Adrenal gland (tissue), 12 donors: ENCODE data around the gene CDK5RAP2. TPM values are rescaled to one million over a fixed set of nuclear protein-coding genes. Genes with fewer than 3 reads are reported as not detected.
"Not testable (repeated sequence)": the region's sequence is repeated elsewhere in the genome, so short reads cannot be mapped to it uniquely, and the experiment has no call there.

ENCODE experiments used
- DNase-seq, 7 donors: peaks; one replicate each; pipeline ENCODE4 v3.0.0-alpha.2; 2019 to 2020
- H3K27ac ChIP-seq, 5 donors: fragments of 200-600 bp; sonication (generic) in 4 of 5; 1 replicate in 3 of 5; 2 replicates in 2 of 5; pipeline versions ENCODE4 v1.5.1 to v1.8.0; 2016 to 2020; ENCODE audit warnings: mild to moderate bottlenecking in 1 of 5
- H3K27me3 ChIP-seq: fragments of 200-600 bp; 2 replicates; pipeline ENCODE4 v1.8.0; 2021
- H3K36me3 ChIP-seq, 2 donors: fragments of 200-600 bp; replicated peaks in 1 of 2; 1 replicate in 1 of 2; 2 replicates in 1 of 2; pipeline versions ENCODE4 v1.5.1 to v1.8.0; 2018 to 2022
- H3K4me1 ChIP-seq, 2 donors: fragments of 200-600 bp; replicated peaks in 1 of 2; 1 replicate in 1 of 2; 2 replicates in 1 of 2; pipeline versions ENCODE4 v1.5.1 to v1.8.0; 2018 to 2021
- H3K4me3 ChIP-seq, 4 donors: fragments of 200-600 bp; sonication (generic) in 3 of 4; one replicate each; pipeline ENCODE4 v1.5.1; 2016 to 2018
- H3K9me3 ChIP-seq, 3 donors: fragments of 200-600 bp; sonication (generic) in 1 of 3; replicated peaks in 1 of 3; 1 replicate in 2 of 3; 2 replicates in 1 of 3; pipeline versions ENCODE4 v1.5.1 to v1.8.0; 2016 to 2021
- POLR2A ChIP-seq, 2 donors: fragments of 450-650 bp; IDR thresholded peaks; one replicate each; pipeline ENCODE4 v1.6.1; 2017; ENCODE audit warnings: antibody characterized with exemption in 2 of 2, mild to moderate bottlenecking in 2 of 2, moderate library complexity in 1 of 2
- WGBS, 4 donors: extraction: QIAGEN DNeasy Blood & Tissue Kit in 2 of 4; methylation state at CpG; one replicate each; pipeline versions ENCODE4 v1.1.5 to v1.1.7; 2013 to 2017; 5-methylcytosine and 5-hydroxymethylcytosine counted together
- intact Hi-C, 2 donors: fragments of 100-400 bp; cut with DNase I; formaldehyde crosslinking; loops; one replicate each; pipeline versions ENCODE4 v1.14.1 to v1.15.0; 2022 to 2023
- polyA plus RNA-seq, 3 donors: library from polyadenylated mRNA; stranded (reverse); fragments of 200-250 nt in 2 of 3; fragments of 350-450 nt in 1 of 3; fragmentation: Illumina TruSeq in 1 of 3; extraction: RNeasy Lipid Tissue Mini Kit (QIAGEN cat#74804) in 1 of 3; gene quantifications; one replicate each; pipeline ENCODE4 v1.2.3, GENCODE V29; 2013 to 2014
- total RNA-seq, 9 donors: library from RNA; depleted of rRNA in 4 of 9; stranded (reverse); fragments of >200 nt in 4 of 9; fragments of 120-200 nt in 1 of 9; fragmentation: NEBNext Ultra II Directional in 1 of 9; extraction: Animal tissue kit (Norgen Biotek cat#: 25700) in 1 of 9; gene quantifications; one replicate each; pipeline versions ENCODE4 v1.1.0 to v1.2.4, GENCODE V29; 2013 to 2023
- TF ChIP-seq, protein P1 (sequence below), 6 experiments: fragments of 450-650 bp in 4 of 6; fragments of 200-600 bp in 2 of 6; sonication (generic) in 1 of 6; IDR thresholded peaks; 1 replicate in 5 of 6; 2 replicates in 1 of 6; pipeline versions ENCODE4 v1.5.1 to v1.8.0; 2016 to 2021; ENCODE audit warnings: antibody characterized with exemption in 6 of 6, mild to moderate bottlenecking in 2 of 6, moderate library complexity in 1 of 6
- donor health status: healthy with polysubstance abuse.
- donor health status: Bipolar disorder and iron deficiency.
- donor health status: DM: yes; HTN: yes; CAD: no.
- donor health status: DM: no; HTN: no; CAD: no.
- donor health status: DM: no; HTN: no; CAD: no.
- donor health status: DM: yes; HTN: yes; CAD: no.

The CDK5RAP2 gene
- total and polyA plus RNA-seq, 12 donors = 26.0 to 60.7 (median 41.9) TPM

DNA sequence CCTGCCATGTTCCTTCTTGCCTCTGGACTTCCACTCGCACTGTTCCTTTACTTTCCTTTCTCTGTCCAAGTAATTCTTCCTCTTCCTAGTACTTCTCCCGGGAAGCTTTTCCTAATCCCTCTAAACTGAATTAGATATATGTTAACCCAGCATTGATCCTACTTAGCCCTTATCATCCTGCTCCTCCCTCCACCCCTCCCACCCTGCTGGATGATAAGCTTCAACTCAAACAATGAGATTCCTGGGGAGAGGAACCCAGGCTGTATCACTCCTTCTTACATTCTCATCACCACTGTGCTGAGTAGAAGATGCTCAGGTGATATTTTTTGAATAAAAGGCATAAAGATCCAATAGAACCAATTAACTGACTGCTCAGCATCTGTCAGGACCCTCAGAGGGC is 45.7 kb downstream of the CDK5RAP2 start:
- Histone ChIP-seq H3K27ac (no peak overlapping the region), H3K9me3 (no peaks in the 10 kb centered on the region), H3K4me3 (no peak overlapping the region), H3K4me1 (peaks cover 0 to 4% of the 10 kb centered on the region in 2 donors), H3K36me3 (peaks cover 0 to 38% of the 10 kb centered on the region in 2 donors), H3K27me3 (no peaks in the 10 kb centered on the region)
- no peak for DNase-seq
- no peak for TF ChIP-seq POLR2A (IDR thresholded peaks at IDR 0.05)
- TF ChIP-seq, protein P1, sequence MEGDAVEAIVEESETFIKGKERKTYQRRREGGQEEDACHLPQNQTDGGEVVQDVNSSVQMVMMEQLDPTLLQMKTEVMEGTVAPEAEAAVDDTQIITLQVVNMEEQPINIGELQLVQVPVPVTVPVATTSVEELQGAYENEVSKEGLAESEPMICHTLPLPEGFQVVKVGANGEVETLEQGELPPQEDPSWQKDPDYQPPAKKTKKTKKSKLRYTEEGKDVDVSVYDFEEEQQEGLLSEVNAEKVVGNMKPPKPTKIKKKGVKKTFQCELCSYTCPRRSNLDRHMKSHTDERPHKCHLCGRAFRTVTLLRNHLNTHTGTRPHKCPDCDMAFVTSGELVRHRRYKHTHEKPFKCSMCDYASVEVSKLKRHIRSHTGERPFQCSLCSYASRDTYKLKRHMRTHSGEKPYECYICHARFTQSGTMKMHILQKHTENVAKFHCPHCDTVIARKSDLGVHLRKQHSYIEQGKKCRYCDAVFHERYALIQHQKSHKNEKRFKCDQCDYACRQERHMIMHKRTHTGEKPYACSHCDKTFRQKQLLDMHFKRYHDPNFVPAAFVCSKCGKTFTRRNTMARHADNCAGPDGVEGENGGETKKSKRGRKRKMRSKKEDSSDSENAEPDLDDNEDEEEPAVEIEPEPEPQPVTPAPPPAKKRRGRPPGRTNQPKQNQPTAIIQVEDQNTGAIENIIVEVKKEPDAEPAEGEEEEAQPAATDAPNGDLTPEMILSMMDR (IDR thresholded peaks at IDR 0.05) = no peak
- WGBS, 4 donors = 93 to 99% (median 95%) methylated on average over 2 of the region's 2 CpGs
- intact Hi-C loops = loop anchor here in 1 of 2 donors (10.0 kb wide), 1 partner anchor 569 kb away; no protein-coding TSS in a partner anchor

DNA sequence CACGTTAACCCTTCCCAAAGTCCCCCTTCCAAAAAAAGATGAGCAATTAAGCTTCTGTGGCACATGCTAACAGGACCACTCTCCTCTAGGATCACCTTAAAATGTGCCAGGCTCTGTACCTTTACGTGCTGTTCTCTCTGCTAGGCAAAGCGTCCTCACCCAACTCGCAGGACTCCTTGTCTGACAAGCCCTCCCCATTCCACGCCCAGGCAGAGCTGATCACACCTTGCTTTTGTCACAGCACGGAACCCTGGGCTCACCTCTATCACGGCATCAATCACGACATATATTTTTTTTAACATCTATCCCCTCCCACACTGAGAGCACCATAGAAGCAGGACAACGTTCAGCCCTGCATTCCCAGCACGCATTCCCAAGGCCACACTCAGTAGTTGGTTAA is 47.1 kb downstream of the CDK5RAP2 start:
- intact Hi-C loops = loop anchor here in 1 of 2 donors (10.0 kb wide), 1 partner anchor 568 kb away; no protein-coding TSS in a partner anchor
- no peak for DNase-seq
- Histone ChIP-seq H3K36me3 (peaks cover 0 to 44% of the 10 kb centered on the region in 2 donors), H3K4me1 (peaks cover 0 to 4% of the 10 kb centered on the region in 2 donors), H3K27me3 (no peaks in the 10 kb centered on the region), H3K9me3 (no peaks in the 10 kb centered on the region), H3K27ac (peak overlapping the region in 4 of 5 donors; percentile 2 to 55 (median 4)), H3K4me3 (no peak overlapping the region)
- WGBS, 4 donors = 92 to 95% (median 92%) methylated on average over 10 of the region's 10 CpGs
- TF ChIP-seq POLR2A (IDR thresholded peaks at IDR 0.05) = no peak
- TF ChIP-seq, protein P1 (IDR thresholded peaks at IDR 0.05) = no peak

DNA sequence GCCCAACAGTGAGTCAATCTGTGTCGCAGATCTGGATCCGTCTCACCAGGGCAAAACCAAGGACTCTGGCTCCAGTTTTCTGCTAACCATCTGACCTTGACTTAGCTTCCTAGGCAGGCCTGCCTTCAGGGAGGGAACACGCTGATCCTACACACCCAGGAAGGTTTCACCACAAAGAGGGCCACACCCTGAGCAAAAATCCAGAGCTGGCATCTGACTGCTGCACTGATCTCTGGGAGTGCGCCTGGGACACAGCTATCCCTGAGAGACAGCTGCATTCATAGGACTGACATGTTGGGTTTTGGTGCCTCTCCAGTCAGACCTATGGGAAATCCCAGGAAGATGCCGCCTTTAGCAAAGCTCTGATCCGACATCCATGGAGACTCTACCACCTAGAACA is 47.5 kb downstream of the CDK5RAP2 start:
- H3K9me3 ChIP-seq = no peaks in the 10 kb centered on the region
- peak; percentile 25 to 76 (median 62) for DNase-seq
- 62 to 72% (median 67%) methylated on average over 5 to 6 of the region's 6 CpGs for WGBS, 4 donors
- H3K4me1 ChIP-seq = peaks cover 0 to 4% of the 10 kb centered on the region in 2 donors
- peaks cover 0 to 48% of the 10 kb centered on the region in 2 donors for H3K36me3 ChIP-seq
- peak in 1 of 2 donors; percentile 6 for TF ChIP-seq POLR2A (IDR thresholded peaks at IDR 0.05)
- TF ChIP-seq, protein P1 (IDR thresholded peaks at IDR 0.05) = no peak
- intact Hi-C loops = loop anchor here in 1 of 2 donors (10.0 kb wide), 1 partner anchor 568 kb away; no protein-coding TSS in a partner anchor
- no peak overlapping the region for H3K4me3 ChIP-seq
- H3K27me3 ChIP-seq = no peaks in the 10 kb centered on the region
- peak overlapping the region in 4 of 5 donors; percentile 2 to 55 (median 4) for H3K27ac ChIP-seq

DNA sequence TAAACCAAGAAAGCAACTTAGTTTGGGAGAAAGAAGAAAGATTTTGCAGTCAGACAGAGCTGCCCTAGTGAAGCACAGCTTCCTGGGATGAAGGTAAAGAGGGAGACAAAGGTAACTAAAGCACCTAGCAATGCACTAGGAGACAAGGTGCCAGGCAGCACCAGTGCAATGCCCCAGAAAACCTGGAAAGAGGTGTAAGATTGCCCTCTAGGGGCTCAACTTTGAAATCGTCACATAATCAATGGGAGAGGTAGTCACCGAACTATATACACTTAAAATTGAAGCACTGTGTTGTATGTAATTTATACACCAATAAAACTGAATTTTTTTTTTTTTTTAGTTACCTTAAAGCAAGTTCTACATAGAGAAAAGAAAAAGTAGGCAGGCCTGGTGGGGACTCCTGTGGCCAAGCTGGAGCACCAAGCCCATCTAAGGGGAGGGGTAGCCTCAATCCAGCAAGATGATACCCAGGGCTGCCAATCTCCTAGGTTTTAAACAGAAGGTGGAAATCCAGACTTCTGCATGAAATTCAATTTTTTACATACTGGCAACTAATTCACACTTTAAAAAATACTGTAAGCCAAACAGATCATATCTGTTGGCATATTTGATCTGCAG is 48.2 kb downstream of the CDK5RAP2 start:
- TF ChIP-seq, protein P1 (IDR thresholded peaks at IDR 0.05) = peak in 5 of 6 experiments; percentile 33 to 55 (median 46)
- TF ChIP-seq POLR2A (IDR thresholded peaks at IDR 0.05) = no peak
- H3K4me1 ChIP-seq = peaks cover 0 to 4% of the 10 kb centered on the region in 2 donors
- no peaks in the 10 kb centered on the region for H3K27me3 ChIP-seq
- H3K27ac ChIP-seq = peak overlapping the region in 3 of 5 donors; percentile 4 to 55 (median 4)
- H3K36me3 ChIP-seq = peaks cover 0 to 50% of the 10 kb centered on the region in 2 donors
- WGBS, 4 donors = 50 to 67% (median 58%) methylated on average over 2 of the region's 2 CpGs
- H3K9me3 ChIP-seq = no peaks in the 10 kb centered on the region
- H3K4me3 ChIP-seq = no peak overlapping the region
- intact Hi-C loops = loop anchor here in 1 of 2 donors (10.0 kb wide), 1 partner anchor 567 kb away; no protein-coding TSS in a partner anchor
- DNase-seq = peak in 5 of 7 donors; percentile 20 to 62 (median 27)

DNA sequence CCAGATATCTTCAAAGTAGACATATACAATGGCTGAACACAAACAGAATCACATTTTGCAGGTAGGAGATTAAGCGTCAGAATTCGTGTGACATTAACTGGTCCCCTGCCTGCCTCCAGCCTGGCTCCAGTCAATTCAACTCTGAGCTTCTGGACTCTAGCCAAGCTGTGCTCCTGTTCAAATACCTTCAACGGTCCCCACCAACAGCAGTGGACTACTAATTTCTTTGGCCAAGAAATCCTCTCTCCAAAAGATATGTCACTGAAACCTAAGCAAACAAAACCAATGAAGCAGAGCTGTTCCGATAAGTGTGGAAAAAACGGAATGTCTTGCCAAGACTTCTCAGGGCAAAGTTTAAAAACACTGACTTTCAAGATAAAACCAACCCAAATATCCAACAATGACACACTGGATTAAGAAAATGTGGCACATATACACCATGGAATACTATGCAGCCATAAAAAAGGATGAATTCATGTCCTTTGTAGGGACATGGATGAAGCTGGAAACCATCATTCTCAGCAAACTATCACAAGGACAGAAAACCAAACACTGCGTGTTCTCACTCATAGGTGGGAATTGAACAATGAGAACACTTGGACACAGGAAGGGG is 49.6 kb downstream of the CDK5RAP2 start:
- not testable (repeated sequence) for H3K4me3 ChIP-seq, H3K4me1 ChIP-seq, H3K27ac ChIP-seq, H3K27me3 ChIP-seq, H3K9me3 ChIP-seq, DNase-seq
- 87 to 94% (median 89%) methylated on average over 5 to 6 of the region's 6 CpGs for WGBS, 4 donors
- peaks cover 0 to 48% of the 10 kb centered on the region in 2 donors for H3K36me3 ChIP-seq
- intact Hi-C loops = loop anchor here in 1 of 2 donors (10.0 kb wide), 1 partner anchor 566 kb away; no protein-coding TSS in a partner anchor
